ENCODE results near the gene EFNA1.
A peak's percentile ranks its signal among the peaks of the same experiment; 100 is the strongest.

Gene EFNA1

GRCh38 chr1:155176544-155177071, 48.9 kb downstream of the EFNA1 start:
- peak; percentile 44 to 53 for DNase-seq

- no peak for DNase-seq
Measured at GRCh38 chr1:155177192-155177917, 49.7 kb downstream of the EFNA1 start.

- DNase-seq: no peak
Measured at GRCh38 chr1:155177918-155178281, 50.2 kb downstream of the EFNA1 start.

GRCh38 chr1:155178441-155179111, 50.9 kb downstream of the EFNA1 start:
- no peak for DNase-seq

GRCh38 chr1:155179112-155180031, 51.7 kb downstream of the EFNA1 start:
- no peak for DNase-seq

- no peak for DNase-seq
Measured at GRCh38 chr1:155181371-155182051, 53.8 kb downstream of the EFNA1 start.

- no peak for DNase-seq
Measured at GRCh38 chr1:155182052-155182550, 54.4 kb downstream of the EFNA1 start.

GRCh38 chr1:155183775-155184221, 56.1 kb downstream of the EFNA1 start:
- DNase-seq: no peak

GRCh38 chr1:155184351-155184811, 56.7 kb downstream of the EFNA1 start:
- no peak for DNase-seq
